HepG2 (cell line): ENCODE results near the gene ITM2B. TPM values are rescaled to one million over a fixed set of nuclear protein-coding genes. Genes with fewer than 3 reads are reported as not detected.

Experiments used
- GMEB1 ChIP-seq: sonication (generic); formaldehyde crosslinking; IDR thresholded peaks from 2 replicates; pipeline ENCODE4 v1.5.1; 2020; ENCODE audit warnings: missing genetic modification reagents, mild to moderate bottlenecking, borderline replicate concordance
- HDAC2 ChIP-seq: sonication (generic); formaldehyde crosslinking; IDR thresholded peaks from 2 replicates; pipeline ENCODE4 v1.4.0; 2020; ENCODE audit warnings: missing genetic modification reagents
- HNF1A ChIP-seq, 2 experiments: sonication (generic) in 1 of 2; formaldehyde crosslinking in 1 of 2; IDR thresholded peaks; 2 replicates each; pipeline versions ENCODE4 v1.4.0 to v1.6.1; 2016 to 2020; ENCODE audit warnings: borderline replicate concordance in 1 of 2, low read depth in 1 of 2, mild to moderate bottlenecking in 1 of 2, missing genetic modification reagents in 1 of 2
- HOXA3 ChIP-seq: sonication (generic); formaldehyde crosslinking; IDR thresholded peaks from 2 replicates; pipeline ENCODE4 v1.5.0; 2020; ENCODE audit warnings: missing genetic modification reagents
- HOXD1 ChIP-seq: sonication (generic); formaldehyde crosslinking; IDR thresholded peaks from 2 replicates; pipeline ENCODE4 v1.5.0; 2020; ENCODE audit warnings: missing genetic modification reagents
- JDP2 ChIP-seq: sonication (generic); formaldehyde crosslinking; IDR thresholded peaks from 2 replicates; pipeline ENCODE4 v1.8.1; 2022; ENCODE audit warnings: missing genetic modification reagents, borderline replicate concordance
- KLF12 ChIP-seq: sonication (generic); formaldehyde crosslinking; IDR thresholded peaks from 2 replicates; pipeline ENCODE4 v1.4.0; 2020; ENCODE audit warnings: missing genetic modification reagents, borderline replicate concordance
- MIXL1 ChIP-seq: IDR thresholded peaks from 2 replicates; pipeline ENCODE4 v1.6.1; 2016
- NFE2L1 ChIP-seq: sonication (generic); formaldehyde crosslinking; IDR thresholded peaks from 2 replicates; pipeline ENCODE4 v1.4.0; 2020; ENCODE audit warnings: missing genetic modification reagents, mild to moderate bottlenecking, borderline replicate concordance
- NONO ChIP-seq, 2 experiments: fragments of 450-650 bp in 1 of 2; sonication (generic) in 1 of 2; formaldehyde crosslinking in 1 of 2; IDR thresholded peaks in 1 of 2; conservative IDR thresholded peaks in 1 of 2; 2 replicates each; pipeline versions ENCODE4 v1.6.1 to v1.8.0; 2017 to 2022; ENCODE audit warnings: mild to moderate bottlenecking in 1 of 2, missing genetic modification reagents in 1 of 2, moderate library complexity in 1 of 2
- PAF1 ChIP-seq: IDR thresholded peaks from 2 replicates; pipeline ENCODE4 v1.6.1; 2016; ENCODE audit warnings: missing genetic modification reagents, missing compliant biosample characterization
- RAD51 ChIP-seq: fragments of 450-650 bp; IDR thresholded peaks from 2 replicates; pipeline ENCODE4 v1.6.1; 2016; ENCODE audit warnings: borderline replicate concordance
- RARG ChIP-seq: sonication (generic); formaldehyde crosslinking; IDR thresholded peaks from 2 replicates; pipeline ENCODE4 v1.4.0; 2020; ENCODE audit warnings: low read depth, mild to moderate bottlenecking, missing genetic modification reagents
- YY1 ChIP-seq: IDR thresholded peaks from 2 replicates; pipeline ENCODE4 v1.6.1; 2011; ENCODE audit warnings: low read length, low read depth, moderate library complexity, mild to moderate bottlenecking; ENCODE audit not compliant: insufficient read depth, insufficient replicate concordance
- ZBTB21 ChIP-seq: sonication (generic); formaldehyde crosslinking; IDR thresholded peaks from 2 replicates; pipeline ENCODE4 v1.4.0; 2020; ENCODE audit warnings: missing genetic modification reagents
- ZNF251 ChIP-seq: sonication (generic); formaldehyde crosslinking; IDR thresholded peaks from 2 replicates; pipeline ENCODE4 v1.9.0; 2021; ENCODE audit warnings: mild to moderate bottlenecking, missing genetic modification reagents
- ZNF280D ChIP-seq: sonication (generic); formaldehyde crosslinking; IDR thresholded peaks from 2 replicates; pipeline ENCODE4 v1.5.1; 2020; ENCODE audit warnings: mild to moderate bottlenecking, missing genetic modification reagents
- ZNF354B ChIP-seq: sonication (generic); formaldehyde crosslinking; IDR thresholded peaks from 2 replicates; pipeline ENCODE4 v1.8.0; 2022; ENCODE audit warnings: mild to moderate bottlenecking, missing genetic modification reagents
- ZNF777 ChIP-seq: sonication (generic); formaldehyde crosslinking; IDR thresholded peaks from 2 replicates; pipeline ENCODE4 v1.4.0; 2020; ENCODE audit warnings: missing genetic modification reagents
- polyA plus RNA-seq, 8 experiments: library from polyadenylated mRNA; depleted of rRNA in 3 of 8; stranded (reverse) in 7 of 8; unstranded in 1 of 8; fragments of >200 nt; fragmentation: Illumina TruSeq in 4 of 8; extraction: Trizol in 4 of 8; gene quantifications; 2 replicates each; pipeline versions ENCODE4 v1.2.1 to v1.2.3, GENCODE V29; 2011 to 2016; ENCODE audit warnings: low read depth in 4 of 8, missing spikeins in 1 of 8, mixed read lengths in 1 of 8; ENCODE audit not compliant: insufficient read depth in 1 of 8
- total RNA-seq, 5 experiments: library from RNA; depleted of rRNA; stranded (reverse); fragments of >200 nt; fragmentation: Illumina TruSeq; extraction: Trizol; gene quantifications; 2 replicates each; pipeline ENCODE4 v1.2.3, GENCODE V29; 2016; ENCODE audit warnings: low read depth in 1 of 5
- TF ChIP-seq, protein P1 (sequence below): IDR thresholded peaks from 2 replicates; pipeline ENCODE4 v1.6.1; 2016; ENCODE audit warnings: mild to moderate bottlenecking

ITM2B gene
- total and polyA plus RNA-seq, 2 of the 13 experiments (the other 11 are each of a cell fraction or from before 2014, with no cell fraction given), result 158 to 373 TPM

- TF ChIP-seq ZNF280D, result no peak
- TF ChIP-seq ZNF354B (CRISPR knock-in tag), result no peak
- TF ChIP-seq RARG (CRISPR knock-in tag), result no peak
- TF ChIP-seq HDAC2, result 0 out of 2 replicates have a peak, but pooled peaks have one; percentile 33
- no peak for TF ChIP-seq ZNF777 (CRISPR knock-in tag)
- TF ChIP-seq, protein P1, sequence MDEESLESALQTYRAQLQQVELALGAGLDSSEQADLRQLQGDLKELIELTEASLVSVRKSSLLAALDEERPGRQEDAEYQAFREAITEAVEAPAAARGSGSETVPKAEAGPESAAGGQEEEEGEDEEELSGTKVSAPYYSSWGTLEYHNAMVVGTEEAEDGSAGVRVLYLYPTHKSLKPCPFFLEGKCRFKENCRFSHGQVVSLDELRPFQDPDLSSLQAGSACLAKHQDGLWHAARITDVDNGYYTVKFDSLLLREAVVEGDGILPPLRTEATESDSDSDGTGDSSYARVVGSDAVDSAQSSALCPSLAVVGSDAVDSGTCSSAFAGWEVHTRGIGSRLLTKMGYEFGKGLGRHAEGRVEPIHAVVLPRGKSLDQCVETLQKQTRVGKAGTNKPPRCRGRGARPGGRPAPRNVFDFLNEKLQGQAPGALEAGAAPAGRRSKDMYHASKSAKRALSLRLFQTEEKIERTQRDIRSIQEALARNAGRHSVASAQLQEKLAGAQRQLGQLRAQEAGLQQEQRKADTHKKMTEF (CRISPR knock-in tag), result 0 out of 2 replicates have a peak, but pooled peaks have one; percentile 22
- TF ChIP-seq KLF12 (CRISPR knock-in tag), result no peak
- no peak for TF ChIP-seq NFE2L1 (CRISPR knock-in tag)
- TF ChIP-seq ZNF251 (CRISPR knock-in tag), result no peak
- TF ChIP-seq JDP2, result no peak
- TF ChIP-seq MIXL1 (CRISPR knock-in tag), result 0 out of 2 replicates have a peak, but pooled peaks have one; percentile 19
- TF ChIP-seq ZBTB21 (CRISPR knock-in tag), result no peak
- TF ChIP-seq YY1, result no peak
- no peak for TF ChIP-seq NONO (IDR thresholded peaks at IDR 0.05)
- no peak for TF ChIP-seq NONO (CRISPR knock-in tag; conservative IDR thresholded peaks at IDR 0.05)
- TF ChIP-seq HOXD1 (CRISPR knock-in tag), result no peak
- TF ChIP-seq GMEB1 (CRISPR knock-in tag), result no peak
- no peak for TF ChIP-seq PAF1 (CRISPR knock-in tag)
- peak; percentile 89 for TF ChIP-seq HNF1A (IDR thresholded peaks at IDR 0.05; ENCODE audit: low read depth)
- peak; percentile 93; the same call in 1 of the 2 replicates for TF ChIP-seq HNF1A (CRISPR knock-in tag; IDR thresholded peaks at IDR 0.05; ENCODE audit: borderline replicate concordance)
- TF ChIP-seq RAD51, result no peak
- no peak for TF ChIP-seq HOXA3
Measured at GRCh38 chr13:48258002-48258401, 25.0 kb downstream of the ITM2B start (continued).
